ENCODE results near the gene FXYD3. TPM values are rescaled to one million over a fixed set of nuclear protein-coding genes. Genes with fewer than 3 reads are reported as not detected.

Gene FXYD3
- polyA plus RNA-seq, 1 of the 3 experiments (the other 2 are of a cell fraction) = not detected

DNA sequence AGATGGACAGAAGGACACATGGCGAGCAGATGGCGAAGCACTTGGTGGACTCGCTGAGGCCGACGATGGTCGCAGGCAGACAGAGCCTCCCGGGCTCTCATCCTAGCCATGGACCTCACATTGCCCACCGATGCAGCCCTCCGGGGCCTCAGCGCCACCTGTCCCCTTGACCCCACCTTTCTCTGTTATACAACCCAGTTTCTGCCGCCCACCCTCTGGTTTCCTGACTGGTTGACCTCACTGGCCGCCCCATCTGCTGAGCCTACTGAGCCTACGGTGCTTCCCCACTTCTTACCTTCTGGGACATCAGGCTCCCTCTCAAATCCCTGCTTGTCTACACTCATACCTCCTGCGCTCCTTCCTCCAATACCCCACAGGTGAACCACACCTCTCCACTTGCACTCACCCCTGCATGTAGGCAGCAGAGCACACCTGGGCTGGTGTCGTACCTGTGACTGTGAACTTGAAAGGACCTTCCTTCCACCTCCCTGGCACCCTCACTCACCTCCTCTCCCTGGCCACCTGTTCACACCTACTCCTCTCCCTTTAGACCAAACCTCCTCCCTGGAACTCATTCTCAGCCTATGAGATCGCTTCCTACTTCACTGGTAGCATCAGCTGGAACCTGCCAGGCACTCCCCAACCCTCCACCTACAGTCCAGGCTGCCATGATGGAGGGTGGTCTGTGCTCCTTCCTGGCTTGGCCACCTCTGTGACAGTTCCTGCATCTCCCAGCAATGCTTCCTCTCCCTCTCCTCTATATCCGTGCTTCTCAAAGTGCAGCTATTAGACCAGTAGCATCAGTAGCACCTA lies 38.0 kb upstream of the FXYD3 start:
- ChIA-PET POLR2A (no interaction called here), CTCF (interaction anchor here (1.8 kb wide), 1 partner anchor 10 kb away, joined by 9 read pairs; no protein-coding TSS in a partner anchor)
- Histone ChIP-seq H3K36me3 (replicated peaks in 1 of 2; ENCODE audit: control insufficient read depth in 1 of 2, insufficient read depth in 2 of 2, low read length in 1 of 2) (no peaks in the 10 kb centered on the region), H3K4me2 (no peak overlapping the region), H3K27me3 (ENCODE audit: insufficient read depth) (no peaks in the 10 kb centered on the region), H4K20me1 (ENCODE audit: insufficient read depth) (no peaks in the 10 kb centered on the region), H3K4me1 (ENCODE audit: control insufficient read depth in 1 of 2, insufficient read depth in 2 of 2, low read depth in 1 of 2, low read length in 1 of 2) (no peaks in the 10 kb centered on the region), H3K27ac (ENCODE audit: low read depth in 2 of 2, low read length in 1 of 2) (no peak overlapping the region), H3K9me2 (no peaks in the 10 kb centered on the region), H2AFZ (ENCODE audit: low read depth) (no peak overlapping the region), H3K9ac (no peak overlapping the region), H3K4me3 (ENCODE audit: low read depth in 2 of 2, low read length in 1 of 2) (no peak overlapping the region), H3F3A (replicated peaks; ENCODE audit: insufficient read depth) (no peaks in the 10 kb centered on the region), H3K9me3 (no peaks in the 10 kb centered on the region), H3K79me2 (ENCODE audit: insufficient read depth) (no peaks in the 10 kb centered on the region)
- no peak for DNase-seq
- WGBS (ENCODE audit: low lambda C conversion rate) = 56% methylated on average over 17 of the region's 17 CpGs
- TF ChIP-seq MEF2A (IDR thresholded peaks at IDR 0.05; ENCODE audit: borderline replicate concordance, low read depth) (no peak), EZH2phosphoT487 (IDR thresholded peaks at IDR 0.05; ENCODE audit: borderline replicate concordance, low read depth) (no peak), ZBTB33 (IDR thresholded peaks at IDR 0.05; ENCODE audit: borderline replicate concordance, low read depth) (no peak), GATA2 (CRISPR knock-in tag; IDR thresholded peaks at IDR 0.05) (no peak), RCOR1 (IDR thresholded peaks at IDR 0.05; ENCODE audit: low read length) (no peak), NFIC (IDR thresholded peaks at IDR 0.05; ENCODE audit: borderline replicate concordance) (no peak), FOXJ3 (CRISPR knock-in tag; IDR thresholded peaks at IDR 0.05) (no peak), TCF12 (IDR thresholded peaks at IDR 0.05) (no peak), ELF1 (IDR thresholded peaks at IDR 0.05) (no peak), SMC3 (IDR thresholded peaks at IDR 0.05; ENCODE audit: low read depth, low read length) (no peak)
- TF ChIP-seq, protein P1, sequence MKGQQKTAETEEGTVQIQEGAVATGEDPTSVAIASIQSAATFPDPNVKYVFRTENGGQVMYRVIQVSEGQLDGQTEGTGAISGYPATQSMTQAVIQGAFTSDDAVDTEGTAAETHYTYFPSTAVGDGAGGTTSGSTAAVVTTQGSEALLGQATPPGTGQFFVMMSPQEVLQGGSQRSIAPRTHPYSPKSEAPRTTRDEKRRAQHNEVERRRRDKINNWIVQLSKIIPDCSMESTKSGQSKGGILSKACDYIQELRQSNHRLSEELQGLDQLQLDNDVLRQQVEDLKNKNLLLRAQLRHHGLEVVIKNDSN (IDR thresholded peaks at IDR 0.05; ENCODE audit: borderline replicate concordance, low read depth) = no peak
- TF ChIP-seq, protein P2, sequence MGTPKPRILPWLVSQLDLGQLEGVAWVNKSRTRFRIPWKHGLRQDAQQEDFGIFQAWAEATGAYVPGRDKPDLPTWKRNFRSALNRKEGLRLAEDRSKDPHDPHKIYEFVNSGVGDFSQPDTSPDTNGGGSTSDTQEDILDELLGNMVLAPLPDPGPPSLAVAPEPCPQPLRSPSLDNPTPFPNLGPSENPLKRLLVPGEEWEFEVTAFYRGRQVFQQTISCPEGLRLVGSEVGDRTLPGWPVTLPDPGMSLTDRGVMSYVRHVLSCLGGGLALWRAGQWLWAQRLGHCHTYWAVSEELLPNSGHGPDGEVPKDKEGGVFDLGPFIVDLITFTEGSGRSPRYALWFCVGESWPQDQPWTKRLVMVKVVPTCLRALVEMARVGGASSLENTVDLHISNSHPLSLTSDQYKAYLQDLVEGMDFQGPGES (IDR thresholded peaks at IDR 0.05; ENCODE audit: low read depth, low read length) = no peak

DNA sequence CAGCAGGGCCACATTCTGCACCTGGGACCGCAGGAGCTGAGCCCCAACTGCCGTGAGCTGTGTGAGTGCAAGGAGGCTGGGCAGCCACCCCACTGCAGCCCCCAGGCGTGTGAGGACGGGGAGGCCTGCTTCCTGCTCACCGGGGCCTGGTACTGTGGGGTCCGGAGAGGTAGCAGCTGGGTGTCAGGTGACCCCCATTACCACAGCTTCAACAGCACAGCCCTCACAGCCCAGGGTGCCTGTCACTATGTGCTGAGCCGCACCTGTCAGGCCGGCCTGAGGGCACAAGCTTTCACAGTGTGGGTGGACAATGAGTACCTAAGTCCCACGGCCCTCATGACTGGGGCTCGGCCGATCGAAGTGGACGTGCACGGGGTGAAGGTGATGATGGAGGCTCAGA lies 35.8 kb upstream of the FXYD3 start:
- no peaks in the 10 kb centered on the region for H3K9me3 ChIP-seq
- no peak overlapping the region for H2AFZ ChIP-seq (ENCODE audit: low read depth)
- H4K20me1 ChIP-seq (ENCODE audit: insufficient read depth) = no peaks in the 10 kb centered on the region
- H3K4me2 ChIP-seq = no peak overlapping the region
- H3K9me2 ChIP-seq = no peaks in the 10 kb centered on the region
- no peaks in the 10 kb centered on the region for H3K79me2 ChIP-seq (ENCODE audit: insufficient read depth)
- 75% methylated on average over 14 of the region's 14 CpGs for WGBS (ENCODE audit: low lambda C conversion rate)
- H3K27me3 ChIP-seq (ENCODE audit: insufficient read depth) = no peaks in the 10 kb centered on the region
- ChIA-PET CTCF (interaction anchor here (0.7 to 6.0 kb wide), 5 partner anchors 10 to 358 kb away, joined by 3 to 38 read pairs (median 6); no protein-coding TSS in a partner anchor), POLR2A (no interaction called here)
- no peak overlapping the region for H3K9ac ChIP-seq
- no peak overlapping the region for H3K27ac ChIP-seq (ENCODE audit: low read depth in 2 of 2, low read length in 1 of 2)
- no peaks in the 10 kb centered on the region for H3F3A ChIP-seq (replicated peaks; ENCODE audit: insufficient read depth)
- no peak for DNase-seq
- TF ChIP-seq EZH2phosphoT487 (IDR thresholded peaks at IDR 0.05; ENCODE audit: borderline replicate concordance, low read depth) = no peak
- no peak for TF ChIP-seq NRF1 (IDR thresholded peaks at IDR 0.05; ENCODE audit: low read depth, low read length)
- no peak for TF ChIP-seq TAF1 (IDR thresholded peaks at IDR 0.05; ENCODE audit: borderline replicate concordance, low read depth, low read length)
- no peaks in the 10 kb centered on the region for H3K4me1 ChIP-seq (ENCODE audit: control insufficient read depth in 1 of 2, insufficient read depth in 2 of 2, low read depth in 1 of 2, low read length in 1 of 2)
- H3K4me3 ChIP-seq (ENCODE audit: low read depth in 2 of 2, low read length in 1 of 2) = no peak overlapping the region
- no peaks in the 10 kb centered on the region for H3K36me3 ChIP-seq (replicated peaks in 1 of 2; ENCODE audit: control insufficient read depth in 1 of 2, insufficient read depth in 2 of 2, low read length in 1 of 2)

Measured in SK-N-SH (cell line).